WTC11 (cell line): ENCODE data around the gene TTYH1. TPM values are rescaled to one million over a fixed set of nuclear protein-coding genes. Genes with fewer than 3 reads are reported as not detected.

ENCODE experiments used
- ATAC-seq: fragments of 200-7000 bp; cut with Tn5 transposase; 2 replicates; pipeline ENCODE4 v1.10.0; 2021; ENCODE audit warnings: mild to moderate bottlenecking, moderate library complexity
- CTCF ChIA-PET: fragments of 300-600 bp; sonication (Branson Sonifier 250); formaldehyde crosslinking; loops from one replicate; lab custom pipeline; 2021; ENCODE audit warnings: antibody characterized with exemption; lab: Charles Lee
- POLR2A ChIA-PET: fragments of 350-600 bp; sonication (Branson Sonifier 250); formaldehyde crosslinking; loops from one replicate; lab custom pipeline; 2021; ENCODE audit warnings: antibody characterized with exemption; lab: Charles Lee
- DNase-seq: peaks from one replicate; pipeline ENCODE4 v3.0.0; 2021; ENCODE audit warnings: low spot score
- H3K27ac Mint-ChIP-seq: 2 replicates; pipeline ENCODE4 v1.8.0; 2021; ENCODE audit warnings: mixed read lengths
- H3K27me3 Mint-ChIP-seq: 2 replicates; pipeline ENCODE4 v1.8.0; 2021; ENCODE audit warnings: low read depth, mild to moderate bottlenecking, moderate library complexity, mixed read lengths
- H3K36me3 Mint-ChIP-seq: 2 replicates; pipeline ENCODE4 v1.8.0; 2021; ENCODE audit warnings: mixed read lengths
- H3K4me1 Mint-ChIP-seq: 2 replicates; pipeline ENCODE4 v1.8.0; 2022; ENCODE audit warnings: mixed read lengths
- H3K4me3 Mint-ChIP-seq: 2 replicates; pipeline ENCODE4 v1.8.0; 2021; ENCODE audit warnings: mild to moderate bottlenecking, moderate library complexity, mixed read lengths
- H3K9me3 Mint-ChIP-seq: 2 replicates; pipeline ENCODE4 v1.8.0; 2021; ENCODE audit warnings: mixed read lengths
- CBFB ChIP-seq: sonication (generic); formaldehyde crosslinking; IDR thresholded peaks from 2 replicates; pipeline ENCODE4 v1.8.1; 2022; ENCODE audit warnings: mild to moderate bottlenecking, low read depth, missing genetic modification reagents
- CREM ChIP-seq: sonication (generic); formaldehyde crosslinking; IDR thresholded peaks from 2 replicates; pipeline ENCODE4 v1.8.1; 2022; ENCODE audit warnings: mild to moderate bottlenecking, missing genetic modification reagents, moderate library complexity
- ELF4 ChIP-seq: sonication (generic); formaldehyde crosslinking; IDR thresholded peaks from 2 replicates; pipeline ENCODE4 v1.8.1; 2022; ENCODE audit warnings: low read depth, mild to moderate bottlenecking, moderate library complexity, missing genetic modification reagents
- FOXJ3 ChIP-seq: sonication (generic); formaldehyde crosslinking; IDR thresholded peaks from 2 replicates; pipeline ENCODE4 v1.9.0; 2021; ENCODE audit warnings: missing genetic modification reagents, mild to moderate bottlenecking, borderline replicate concordance
- GABPB1 ChIP-seq: sonication (generic); formaldehyde crosslinking; IDR thresholded peaks from 2 replicates; pipeline ENCODE4 v1.8.1; 2023; ENCODE audit warnings: mild to moderate bottlenecking, missing genetic modification reagents
- GTF2I ChIP-seq: fragments of 250-450 bp; sonication (Bioruptor Pico); conservative IDR thresholded peaks from 2 replicates; pipeline ENCODE4 v1.4.0; 2021; ENCODE audit warnings: mild to moderate bottlenecking
- HMGA2 ChIP-seq: fragments of 250-450 bp; sonication (Bioruptor Pico); IDR thresholded peaks from 2 replicates; pipeline ENCODE4 v1.4.0; 2021; ENCODE audit warnings: mild to moderate bottlenecking, moderate library complexity
- IRF2 ChIP-seq: sonication (generic); formaldehyde crosslinking; IDR thresholded peaks from 2 replicates; pipeline ENCODE4 v1.8.0; 2022; ENCODE audit warnings: low read depth, missing genetic modification reagents, borderline replicate concordance
- JUN ChIP-seq: sonication (generic); formaldehyde crosslinking; IDR thresholded peaks from 2 replicates; pipeline ENCODE4 v1.8.0; 2023; ENCODE audit warnings: mild to moderate bottlenecking, missing genetic modification reagents
- NFATC4 ChIP-seq: fragments of 250-450 bp; sonication (Bioruptor Pico); IDR thresholded peaks from 2 replicates; pipeline ENCODE4 v1.9.0; 2021; ENCODE audit warnings: mild to moderate bottlenecking
- NR2C2 ChIP-seq: sonication (generic); formaldehyde crosslinking; IDR thresholded peaks from 2 replicates; pipeline ENCODE4 v1.8.0; 2022; ENCODE audit warnings: mild to moderate bottlenecking, missing genetic modification reagents
- OVOL2 ChIP-seq: fragments of 250-450 bp; sonication (Bioruptor Pico); IDR thresholded peaks from 2 replicates; pipeline ENCODE4 v1.9.0; 2021; ENCODE audit warnings: mild to moderate bottlenecking, borderline replicate concordance
- SOX15 ChIP-seq: fragments of 250-450 bp; sonication (Bioruptor Pico); IDR thresholded peaks from 2 replicates; pipeline ENCODE4 v1.9.0; 2021; ENCODE audit warnings: mild to moderate bottlenecking
- TP53 ChIP-seq: sonication (generic); formaldehyde crosslinking; IDR thresholded peaks from 2 replicates; pipeline ENCODE4 v1.8.1; 2023; ENCODE audit warnings: mild to moderate bottlenecking, missing genetic modification reagents
- ZBTB21 ChIP-seq: sonication (generic); formaldehyde crosslinking; IDR thresholded peaks from 2 replicates; pipeline ENCODE4 v1.8.1; 2023; ENCODE audit warnings: mild to moderate bottlenecking, missing genetic modification reagents, borderline replicate concordance
- ZNF121 ChIP-seq: sonication (generic); formaldehyde crosslinking; IDR thresholded peaks from 2 replicates; pipeline ENCODE4 v1.8.0; 2023; ENCODE audit warnings: missing genetic modification reagents
- ZNF232 ChIP-seq: sonication (generic); formaldehyde crosslinking; IDR thresholded peaks from 2 replicates; pipeline ENCODE4 v1.8.0; 2022; ENCODE audit warnings: mild to moderate bottlenecking, missing genetic modification reagents
- ZNF317 ChIP-seq: sonication (generic); formaldehyde crosslinking; IDR thresholded peaks from 2 replicates; pipeline ENCODE4 v1.8.1; 2023; ENCODE audit warnings: low read depth, mild to moderate bottlenecking, moderate library complexity, missing genetic modification reagents, borderline replicate concordance
- ZNF423 ChIP-seq: fragments of 250-450 bp; sonication (Bioruptor Pico); IDR thresholded peaks from 2 replicates; pipeline ENCODE4 v2.1.2; 2022; ENCODE audit warnings: mild to moderate bottlenecking, moderate library complexity
- total RNA-seq: library from RNA; stranded (reverse); gene quantifications from 3 replicates; pipeline ENCODE4 v1.2.3, GENCODE V29; 2021
- TF ChIP-seq, protein P1 (sequence below): sonication (generic); formaldehyde crosslinking; IDR thresholded peaks from 2 replicates; pipeline ENCODE4 v1.8.0; 2023; ENCODE audit warnings: mild to moderate bottlenecking, missing genetic modification reagents
- TF ChIP-seq, protein P2 (sequence below): sonication (generic); formaldehyde crosslinking; IDR thresholded peaks from 2 replicates; pipeline ENCODE4 v1.8.1; 2023; ENCODE audit warnings: mild to moderate bottlenecking, missing genetic modification reagents
- TF ChIP-seq, protein P3 (sequence below): sonication (generic); formaldehyde crosslinking; IDR thresholded peaks from 2 replicates; pipeline ENCODE4 v1.8.1; 2023; ENCODE audit warnings: mild to moderate bottlenecking, missing genetic modification reagents, moderate library complexity
- TF ChIP-seq, protein P4 (sequence below): sonication (generic); formaldehyde crosslinking; IDR thresholded peaks from 2 replicates; pipeline ENCODE4 v1.8.0; 2022; ENCODE audit warnings: mild to moderate bottlenecking, missing genetic modification reagents
- TF ChIP-seq, protein P5 (sequence below): fragments of 250-450 bp; sonication (Bioruptor Pico); conservative IDR thresholded peaks from 2 replicates; pipeline ENCODE4 v1.9.0; 2021; ENCODE audit warnings: mild to moderate bottlenecking
- TF ChIP-seq, protein P6 (sequence below): sonication (generic); formaldehyde crosslinking; IDR thresholded peaks from 2 replicates; pipeline ENCODE4 v1.8.1; 2023; ENCODE audit warnings: mild to moderate bottlenecking, missing genetic modification reagents, moderate library complexity

Gene TTYH1
- total RNA-seq, 1 experiment from 2014 or later, result 37.1 TPM

DNA sequence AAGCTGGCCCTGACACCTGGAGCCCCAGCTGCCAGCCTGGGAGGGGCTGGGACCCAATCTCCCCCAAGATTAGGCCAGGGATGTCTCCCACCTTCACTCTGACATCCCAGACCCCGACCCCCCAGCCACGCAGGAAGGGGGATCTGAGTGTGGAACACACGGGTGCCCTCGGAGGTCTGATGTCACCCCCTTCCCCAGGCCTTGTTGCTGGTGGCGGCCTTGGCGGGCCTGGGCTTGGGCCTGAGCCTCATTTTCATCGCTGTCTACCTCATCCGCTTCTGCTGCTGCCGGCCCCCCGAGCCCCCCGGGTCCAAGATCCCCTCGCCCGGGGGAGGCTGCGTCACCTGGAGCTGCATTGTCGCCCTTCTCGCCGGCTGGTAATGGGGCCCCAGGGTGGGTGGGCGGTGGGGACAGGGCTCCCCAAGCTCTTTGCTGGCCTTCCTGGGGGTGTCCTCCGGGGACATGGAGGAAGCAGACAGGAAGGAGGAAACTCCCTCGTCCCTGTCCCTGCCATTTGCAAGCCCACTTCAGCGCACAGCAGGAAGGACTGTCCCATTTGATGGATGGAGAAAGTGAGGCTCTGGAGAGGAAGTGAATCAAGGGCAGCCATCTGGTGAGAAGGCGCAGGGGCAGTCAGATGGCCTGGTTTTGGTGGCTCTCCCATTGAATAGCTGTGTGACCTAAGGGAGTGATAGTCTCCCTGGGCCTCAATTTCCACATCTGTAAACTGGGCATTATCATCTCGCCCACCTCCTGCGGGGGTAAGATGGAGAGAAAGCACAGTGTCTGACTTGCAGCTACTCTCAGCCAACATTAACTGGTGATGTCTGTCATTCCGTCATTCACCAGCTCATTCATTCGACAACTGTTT, 3.9 kb downstream of the TTYH1 start:
- no peak for DNase-seq
- ChIA-PET CTCF (interaction anchor here (0.8 to 5.2 kb wide), 4 partner anchors 11 to 28 kb away, joined by 6 to 66 read pairs (median 60); no protein-coding TSS in a partner anchor), POLR2A (interaction anchor here (1.6 to 3.5 kb wide), 2 partner anchors 11 to 29 kb away, joined by 4 to 21 read pairs; no protein-coding TSS in a partner anchor)
- peak; percentile 63 for TF ChIP-seq GTF2I
- TF ChIP-seq ZNF317 (CRISPR knock-in tag), result no peak
- TF ChIP-seq NR2C2 (CRISPR knock-in tag), result no peak
- Mint-ChIP-seq H3K4me3 (peak overlapping the region; percentile 52), H3K9me3 (peaks cover 4% of the 10 kb centered on the region), H3K36me3 (peaks cover 12% of the 10 kb centered on the region), H3K4me1 (peaks cover 45% of the 10 kb centered on the region), H3K27me3 (peaks cover 32% of the 10 kb centered on the region), H3K27ac (peak overlapping the region; percentile 40)
- no peak for ATAC-seq

DNA sequence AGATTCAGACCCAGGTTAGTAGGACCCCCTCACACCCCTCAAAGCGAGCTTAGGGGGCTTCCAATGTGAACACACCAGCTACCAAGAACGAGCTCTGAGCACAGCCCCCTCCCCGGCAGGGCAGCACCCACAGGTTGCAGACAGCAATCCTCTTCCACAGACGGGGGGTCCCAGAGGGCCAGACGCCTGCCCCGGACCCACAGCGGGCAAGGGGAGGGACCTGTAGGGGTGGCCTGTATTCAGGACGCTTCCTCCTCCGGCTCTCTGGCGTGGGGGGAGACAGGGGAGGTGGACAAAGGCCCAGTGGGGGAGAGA, 4.8 kb downstream of the TTYH1 start:
- ChIA-PET CTCF (interaction anchor here (0.6 to 5.2 kb wide), 12 partner anchors 10 to 585 kb away, joined by 3 to 66 read pairs (median 5); partner anchors contain the start of gene LENG8), POLR2A (interaction anchor here (0.6 to 3.5 kb wide), 8 partner anchors 10 to 1284 kb away, joined by 3 to 21 read pairs (median 4); partner anchors contain the start of gene LENG9)
- Mint-ChIP-seq H3K27ac (peak overlapping the region; percentile 40; the same call in 1 of the 2 replicates), H3K36me3 (peaks cover 14% of the 10 kb centered on the region), H3K9me3 (no peaks in the 10 kb centered on the region), H3K4me3 (peak overlapping the region; percentile 52), H3K27me3 (peaks cover 26% of the 10 kb centered on the region), H3K4me1 (peaks cover 45% of the 10 kb centered on the region)
- ATAC-seq (no peak), DNase-seq (no peak)
- TF ChIP-seq NFATC4 (no peak), SOX15 (CRISPR knock-in tag) (no peak), IRF2 (CRISPR knock-in tag) (no peak), FOXJ3 (CRISPR knock-in tag) (no peak), HMGA2 (CRISPR knock-in tag) (no peak), TP53 (no peak), ZNF423 (CRISPR knock-in tag) (peak; percentile 46; the same call in 1 of the 2 replicates), ZNF232 (CRISPR knock-in tag) (no peak), OVOL2 (no peak), ZBTB21 (CRISPR knock-in tag) (no peak), GABPB1 (0 out of 2 replicates have a peak, but pooled peaks have one; percentile 24), JUN (CRISPR knock-in tag) (no peak), ELF4 (CRISPR knock-in tag) (no peak), CREM (CRISPR knock-in tag) (no peak), ZNF121 (CRISPR knock-in tag) (no peak), CBFB (CRISPR knock-in tag) (no peak), ZNF317 (CRISPR knock-in tag) (no peak)
- TF ChIP-seq, protein P1, sequence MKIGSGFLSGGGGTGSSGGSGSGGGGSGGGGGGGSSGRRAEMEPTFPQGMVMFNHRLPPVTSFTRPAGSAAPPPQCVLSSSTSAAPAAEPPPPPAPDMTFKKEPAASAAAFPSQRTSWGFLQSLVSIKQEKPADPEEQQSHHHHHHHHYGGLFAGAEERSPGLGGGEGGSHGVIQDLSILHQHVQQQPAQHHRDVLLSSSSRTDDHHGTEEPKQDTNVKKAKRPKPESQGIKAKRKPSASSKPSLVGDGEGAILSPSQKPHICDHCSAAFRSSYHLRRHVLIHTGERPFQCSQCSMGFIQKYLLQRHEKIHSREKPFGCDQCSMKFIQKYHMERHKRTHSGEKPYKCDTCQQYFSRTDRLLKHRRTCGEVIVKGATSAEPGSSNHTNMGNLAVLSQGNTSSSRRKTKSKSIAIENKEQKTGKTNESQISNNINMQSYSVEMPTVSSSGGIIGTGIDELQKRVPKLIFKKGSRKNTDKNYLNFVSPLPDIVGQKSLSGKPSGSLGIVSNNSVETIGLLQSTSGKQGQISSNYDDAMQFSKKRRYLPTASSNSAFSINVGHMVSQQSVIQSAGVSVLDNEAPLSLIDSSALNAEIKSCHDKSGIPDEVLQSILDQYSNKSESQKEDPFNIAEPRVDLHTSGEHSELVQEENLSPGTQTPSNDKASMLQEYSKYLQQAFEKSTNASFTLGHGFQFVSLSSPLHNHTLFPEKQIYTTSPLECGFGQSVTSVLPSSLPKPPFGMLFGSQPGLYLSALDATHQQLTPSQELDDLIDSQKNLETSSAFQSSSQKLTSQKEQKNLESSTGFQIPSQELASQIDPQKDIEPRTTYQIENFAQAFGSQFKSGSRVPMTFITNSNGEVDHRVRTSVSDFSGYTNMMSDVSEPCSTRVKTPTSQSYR (CRISPR knock-in tag), result no peak
- TF ChIP-seq, protein P2, sequence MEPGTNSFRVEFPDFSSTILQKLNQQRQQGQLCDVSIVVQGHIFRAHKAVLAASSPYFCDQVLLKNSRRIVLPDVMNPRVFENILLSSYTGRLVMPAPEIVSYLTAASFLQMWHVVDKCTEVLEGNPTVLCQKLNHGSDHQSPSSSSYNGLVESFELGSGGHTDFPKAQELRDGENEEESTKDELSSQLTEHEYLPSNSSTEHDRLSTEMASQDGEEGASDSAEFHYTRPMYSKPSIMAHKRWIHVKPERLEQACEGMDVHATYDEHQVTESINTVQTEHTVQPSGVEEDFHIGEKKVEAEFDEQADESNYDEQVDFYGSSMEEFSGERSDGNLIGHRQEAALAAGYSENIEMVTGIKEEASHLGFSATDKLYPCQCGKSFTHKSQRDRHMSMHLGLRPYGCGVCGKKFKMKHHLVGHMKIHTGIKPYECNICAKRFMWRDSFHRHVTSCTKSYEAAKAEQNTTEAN, result 0 out of 2 replicates have a peak, but pooled peaks have one; percentile 1
- TF ChIP-seq, protein P3, sequence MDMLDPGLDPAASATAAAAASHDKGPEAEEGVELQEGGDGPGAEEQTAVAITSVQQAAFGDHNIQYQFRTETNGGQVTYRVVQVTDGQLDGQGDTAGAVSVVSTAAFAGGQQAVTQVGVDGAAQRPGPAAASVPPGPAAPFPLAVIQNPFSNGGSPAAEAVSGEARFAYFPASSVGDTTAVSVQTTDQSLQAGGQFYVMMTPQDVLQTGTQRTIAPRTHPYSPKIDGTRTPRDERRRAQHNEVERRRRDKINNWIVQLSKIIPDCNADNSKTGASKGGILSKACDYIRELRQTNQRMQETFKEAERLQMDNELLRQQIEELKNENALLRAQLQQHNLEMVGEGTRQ, result peak; percentile 7; the same call in 1 of the 2 replicates
- TF ChIP-seq, protein P4, sequence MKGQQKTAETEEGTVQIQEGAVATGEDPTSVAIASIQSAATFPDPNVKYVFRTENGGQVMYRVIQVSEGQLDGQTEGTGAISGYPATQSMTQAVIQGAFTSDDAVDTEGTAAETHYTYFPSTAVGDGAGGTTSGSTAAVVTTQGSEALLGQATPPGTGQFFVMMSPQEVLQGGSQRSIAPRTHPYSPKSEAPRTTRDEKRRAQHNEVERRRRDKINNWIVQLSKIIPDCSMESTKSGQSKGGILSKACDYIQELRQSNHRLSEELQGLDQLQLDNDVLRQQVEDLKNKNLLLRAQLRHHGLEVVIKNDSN (CRISPR knock-in tag), result peak; percentile 15; the same call in 1 of the 2 replicates
- TF ChIP-seq, protein P5, sequence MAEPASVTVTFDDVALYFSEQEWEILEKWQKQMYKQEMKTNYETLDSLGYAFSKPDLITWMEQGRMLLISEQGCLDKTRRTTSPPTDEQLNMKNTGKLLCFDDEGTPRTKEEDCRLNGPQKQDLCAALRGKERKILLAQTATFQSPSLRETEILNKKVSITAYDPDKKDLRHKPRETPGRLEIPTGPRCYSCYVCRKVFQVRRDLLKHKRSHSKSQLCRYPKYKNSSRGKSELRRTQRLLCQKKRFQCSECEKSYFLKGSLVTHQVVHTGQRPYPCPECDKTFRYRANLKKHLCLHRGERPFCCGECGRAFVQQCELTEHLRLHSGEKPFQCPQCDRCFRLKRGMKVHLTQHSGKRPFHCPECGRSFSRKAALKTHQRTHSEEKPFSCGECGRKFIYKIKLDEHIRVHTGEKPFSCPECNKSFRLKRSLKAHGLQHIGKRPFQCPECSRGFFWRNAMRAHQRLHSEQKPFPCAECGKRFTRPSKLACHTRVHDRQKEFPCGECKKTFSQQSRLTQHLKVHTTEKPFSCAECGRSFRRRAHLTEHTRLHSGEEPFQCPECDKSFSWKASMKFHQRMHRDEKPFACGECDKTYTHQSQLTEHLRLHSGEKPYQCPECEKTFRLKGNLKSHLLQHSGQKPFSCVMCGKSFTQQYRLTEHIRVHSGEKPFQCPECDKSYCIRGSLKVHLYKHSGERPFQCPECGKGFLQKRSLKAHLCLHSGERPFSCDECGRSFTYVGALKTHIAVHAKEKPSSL (CRISPR knock-in tag), result no peak
- TF ChIP-seq, protein P6, sequence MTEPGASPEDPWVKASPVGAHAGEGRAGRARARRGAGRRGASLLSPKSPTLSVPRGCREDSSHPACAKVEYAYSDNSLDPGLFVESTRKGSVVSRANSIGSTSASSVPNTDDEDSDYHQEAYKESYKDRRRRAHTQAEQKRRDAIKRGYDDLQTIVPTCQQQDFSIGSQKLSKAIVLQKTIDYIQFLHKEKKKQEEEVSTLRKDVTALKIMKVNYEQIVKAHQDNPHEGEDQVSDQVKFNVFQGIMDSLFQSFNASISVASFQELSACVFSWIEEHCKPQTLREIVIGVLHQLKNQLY, result no peak
